Spleen (tissue), 11 donors: ENCODE data around the gene MMS22L. TPM values are rescaled to one million over a fixed set of nuclear protein-coding genes. Genes with fewer than 3 reads are reported as not detected.

ENCODE experiments used
- DNase-seq: peaks from one replicate; pipeline ENCODE4 v3.0.0-alpha.2; 2020
- H3K27ac ChIP-seq, 8 donors: fragments of 200-600 bp; sonication (generic) in 7 of 8; 1 replicate in 4 of 8; 2 replicates in 4 of 8; pipeline versions ENCODE4 v1.5.0 to v1.8.0; 2016 to 2021; ENCODE audit warnings: inconsistent platforms in 4 of 8, mild to moderate bottlenecking in 4 of 8, moderate library complexity in 1 of 8
- H3K27me3 ChIP-seq, 7 donors: fragments of 200-600 bp; sonication (generic) in 6 of 7; replicated peaks in 1 of 7; 1 replicate in 4 of 7; 2 replicates in 3 of 7; pipeline versions ENCODE4 v1.5.0 to v1.8.0; 2016 to 2021; ENCODE audit warnings: inconsistent platforms in 3 of 7, mild to moderate bottlenecking in 1 of 7
- H3K36me3 ChIP-seq, 6 donors: fragments of 200-600 bp; sonication (generic) in 5 of 6; 1 replicate in 4 of 6; 2 replicates in 2 of 6; pipeline versions ENCODE4 v1.5.0 to v1.8.0; 2016 to 2021; ENCODE audit warnings: inconsistent platforms in 2 of 6
- H3K4me1 ChIP-seq, 6 donors: fragments of 200-600 bp; sonication (generic) in 5 of 6; 1 replicate in 3 of 6; 2 replicates in 3 of 6; pipeline versions ENCODE4 v1.5.0 to v1.8.0; 2016 to 2021; ENCODE audit warnings: inconsistent platforms in 3 of 6
- H3K4me3 ChIP-seq, 8 donors: fragments of 200-600 bp; sonication (generic) in 7 of 8; 1 replicate in 4 of 8; 2 replicates in 4 of 8; pipeline versions ENCODE4 v1.5.0 to v1.8.0; 2016 to 2021; ENCODE audit warnings: inconsistent platforms in 4 of 8, mild to moderate bottlenecking in 4 of 8, moderate library complexity in 2 of 8
- H3K9me3 ChIP-seq, 8 donors: fragments of 200-600 bp; sonication (generic) in 7 of 8; 1 replicate in 4 of 8; 2 replicates in 4 of 8; pipeline versions ENCODE4 v1.5.0 to v1.8.0; 2016 to 2021; ENCODE audit warnings: inconsistent platforms in 4 of 8
- POLR2A ChIP-seq, 3 donors: fragments of 450-650 bp; IDR thresholded peaks; one replicate each; pipeline ENCODE4 v1.5.1; 2017; ENCODE audit warnings: antibody characterized with exemption in 3 of 3, mild to moderate bottlenecking in 1 of 3
- POLR2AphosphoS5 ChIP-seq, 3 donors: sonication (generic); formaldehyde crosslinking; IDR thresholded peaks; one replicate each; pipeline ENCODE4 v1.5.1; 2017; ENCODE audit warnings: antibody characterized with exemption in 3 of 3
- WGBS, 5 donors: extraction: QIAGEN DNeasy Blood & Tissue Kit in 3 of 5; methylation state at CpG; one replicate each; pipeline versions ENCODE4 v1.1.5 to v1.1.7; 2013 to 2018; 5-methylcytosine and 5-hydroxymethylcytosine counted together
- intact Hi-C: fragments of 100-400 bp; cut with DNase I; formaldehyde crosslinking; loops from one replicate; pipeline ENCODE4 v1.15.0; 2023; ENCODE audit warnings: low total_unique reads
- polyA plus RNA-seq, 3 donors: library from polyadenylated mRNA; stranded (reverse); fragments of 200-250 nt; gene quantifications; one replicate each; pipeline ENCODE4 v1.2.1, GENCODE V29; 2013
- total RNA-seq, 7 donors: library from RNA; depleted of rRNA in 3 of 7; stranded (reverse); fragments of >200 nt in 3 of 7; fragmentation: NEBNext Ultra II Directional in 4 of 7; extraction: Animal tissue kit (Norgen Biotek cat#: 25700) in 4 of 7; gene quantifications; one replicate each; pipeline versions ENCODE4 v1.1.0 to v1.2.1, GENCODE V29; 2016 to 2021
- TF ChIP-seq, protein P1 (sequence below), 11 experiments: fragments of 200-600 bp in 7 of 11; fragments of 450-650 bp in 4 of 11; sonication (generic) in 4 of 11; IDR thresholded peaks in 8 of 11; conservative IDR thresholded peaks in 3 of 11; 1 replicate in 7 of 11; 2 replicates in 4 of 11; pipeline versions ENCODE4 v1.4.0 to v1.8.0; 2016 to 2021; ENCODE audit warnings: antibody characterized with exemption in 11 of 11, inconsistent platforms in 4 of 11, mild to moderate bottlenecking in 1 of 11
- donor health status: healthy with polysubstance abuse.
- donor health status: DM: no; HTN: no; CAD: no; lungs with moderate emphysema.
- donor health status: DM: no; HTN: no; CAD: no.
- donor health status: Bipolar disorder and iron deficiency.
- donor health status: healthy.
- donor health status: DM: no; HTN: no; CAD: no.
- donor health status: DM: yes; HTN: yes; CAD: no.

Gene MMS22L
- total and polyA plus RNA-seq, 10 donors: 1.4 to 42.3 (median 12.1) TPM

- intact Hi-C loops: no loop called here
- no peak overlapping the region for H3K27ac ChIP-seq
- no peak for DNase-seq
- H3K9me3 ChIP-seq: peaks cover 0 to 8% (median 0%) of the 10 kb centered on the region in 8 donors
- WGBS, 5 donors: 97 to 98% (median 98%) methylated on average over 2 of the region's 2 CpGs
- H3K4me1 ChIP-seq: no peaks in the 10 kb centered on the region
- H3K27me3 ChIP-seq: no peaks in the 10 kb centered on the region
- peaks cover 0 to 37% (median 10%) of the 10 kb centered on the region in 6 donors for H3K36me3 ChIP-seq
- H3K4me3 ChIP-seq: no peak overlapping the region
- TF ChIP-seq POLR2A (IDR thresholded peaks at IDR 0.05): no peak
- TF ChIP-seq, protein P1, sequence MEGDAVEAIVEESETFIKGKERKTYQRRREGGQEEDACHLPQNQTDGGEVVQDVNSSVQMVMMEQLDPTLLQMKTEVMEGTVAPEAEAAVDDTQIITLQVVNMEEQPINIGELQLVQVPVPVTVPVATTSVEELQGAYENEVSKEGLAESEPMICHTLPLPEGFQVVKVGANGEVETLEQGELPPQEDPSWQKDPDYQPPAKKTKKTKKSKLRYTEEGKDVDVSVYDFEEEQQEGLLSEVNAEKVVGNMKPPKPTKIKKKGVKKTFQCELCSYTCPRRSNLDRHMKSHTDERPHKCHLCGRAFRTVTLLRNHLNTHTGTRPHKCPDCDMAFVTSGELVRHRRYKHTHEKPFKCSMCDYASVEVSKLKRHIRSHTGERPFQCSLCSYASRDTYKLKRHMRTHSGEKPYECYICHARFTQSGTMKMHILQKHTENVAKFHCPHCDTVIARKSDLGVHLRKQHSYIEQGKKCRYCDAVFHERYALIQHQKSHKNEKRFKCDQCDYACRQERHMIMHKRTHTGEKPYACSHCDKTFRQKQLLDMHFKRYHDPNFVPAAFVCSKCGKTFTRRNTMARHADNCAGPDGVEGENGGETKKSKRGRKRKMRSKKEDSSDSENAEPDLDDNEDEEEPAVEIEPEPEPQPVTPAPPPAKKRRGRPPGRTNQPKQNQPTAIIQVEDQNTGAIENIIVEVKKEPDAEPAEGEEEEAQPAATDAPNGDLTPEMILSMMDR (IDR thresholded peaks at IDR 0.05 in 8 of 11, conservative IDR thresholded peaks at IDR 0.05 in 3 of 11): no peak
- no peak for TF ChIP-seq POLR2AphosphoS5 (IDR thresholded peaks at IDR 0.05)
Measured at GRCh38 chr6:97240222-97240621, 42.8 kb downstream of the MMS22L start.

DNA sequence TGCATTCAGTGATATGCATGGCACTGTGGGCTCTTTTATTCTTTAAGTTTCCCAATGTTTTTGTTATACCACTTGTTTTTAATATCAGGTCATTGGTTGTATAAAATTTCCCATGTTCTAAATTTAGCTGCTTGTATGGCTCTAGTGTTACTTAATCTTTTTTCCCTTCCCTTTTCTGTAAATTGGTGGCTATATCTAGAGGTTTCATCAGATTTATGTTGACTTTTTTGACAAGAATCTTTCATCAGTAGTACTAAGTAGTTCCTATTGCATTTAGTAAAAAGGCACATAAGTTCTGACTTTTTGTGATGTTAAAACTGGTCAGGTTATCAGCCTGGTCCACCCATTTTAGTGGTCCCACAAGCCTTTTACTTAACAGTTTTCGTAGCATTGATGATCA, 51.1 kb downstream of the MMS22L start:
- intact Hi-C loops: no loop called here
- 95 to 100% (median 96%) methylated on average over 1 of the region's 1 CpG for WGBS, 5 donors
- H3K36me3 ChIP-seq: peaks cover 0 to 51% (median 1%) of the 10 kb centered on the region in 6 donors
- no peak for TF ChIP-seq POLR2AphosphoS5 (IDR thresholded peaks at IDR 0.05)
- no peak for TF ChIP-seq POLR2A (IDR thresholded peaks at IDR 0.05)
- TF ChIP-seq, protein P1 (IDR thresholded peaks at IDR 0.05 in 8 of 11, conservative IDR thresholded peaks at IDR 0.05 in 3 of 11): no peak
- no peaks in the 10 kb centered on the region for H3K27me3 ChIP-seq
- no peaks in the 10 kb centered on the region for H3K9me3 ChIP-seq
- no peak for DNase-seq
- no peak overlapping the region for H3K27ac ChIP-seq
- no peak overlapping the region for H3K4me3 ChIP-seq
- H3K4me1 ChIP-seq: no peaks in the 10 kb centered on the region

- Histone ChIP-seq H3K4me3 (no peak overlapping the region), H3K4me1 (no peaks in the 10 kb centered on the region), H3K36me3 (peaks cover 0 to 25% (median 0%) of the 10 kb centered on the region in 6 donors), H3K9me3 (no peaks in the 10 kb centered on the region), H3K27me3 (no peaks in the 10 kb centered on the region), H3K27ac (no peak overlapping the region)
- intact Hi-C loops: no loop called here
- no peak for DNase-seq
- whole genome bisulfite sequencing, 5 donors: 92 to 99% (median 96%) methylated on average over 2 of the region's 2 CpGs
- TF ChIP-seq, protein P1 (IDR thresholded peaks at IDR 0.05 in 8 of 11, conservative IDR thresholded peaks at IDR 0.05 in 3 of 11): no peak
- no peak for TF ChIP-seq POLR2A (IDR thresholded peaks at IDR 0.05)
- no peak for TF ChIP-seq POLR2AphosphoS5 (IDR thresholded peaks at IDR 0.05)
Measured at GRCh38 chr6:97222903-97223302, 60.1 kb downstream of the MMS22L start.

DNA sequence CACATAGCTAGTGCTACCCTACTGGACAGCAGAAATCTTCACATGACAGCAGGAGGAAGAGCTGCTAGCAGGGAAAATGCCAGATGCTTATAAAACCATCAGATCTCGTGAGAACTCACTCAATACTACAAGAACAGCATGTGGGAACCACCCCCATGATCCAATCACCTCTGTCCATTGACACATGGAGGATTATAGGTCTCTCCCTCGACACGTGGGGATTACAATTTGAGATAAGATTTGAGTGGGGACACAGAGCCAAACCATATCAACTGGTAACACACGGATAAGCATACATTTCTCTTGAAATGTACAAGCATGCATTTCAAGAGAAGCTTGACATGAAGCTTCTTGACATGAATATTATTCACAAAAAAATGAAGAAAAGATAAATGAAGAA, 64.1 kb downstream of the MMS22L start:
- Histone ChIP-seq H3K9me3 (no peaks in the 10 kb centered on the region), H3K4me3 (no peak overlapping the region), H3K4me1 (no peaks in the 10 kb centered on the region), H3K27ac (no peak overlapping the region), H3K27me3 (no peaks in the 10 kb centered on the region), H3K36me3 (no peaks in the 10 kb centered on the region)
- DNase-seq: no peak
- TF ChIP-seq, protein P1 (IDR thresholded peaks at IDR 0.05 in 8 of 11, conservative IDR thresholded peaks at IDR 0.05 in 3 of 11): no peak
- no peak for TF ChIP-seq POLR2A (IDR thresholded peaks at IDR 0.05)
- TF ChIP-seq POLR2AphosphoS5 (IDR thresholded peaks at IDR 0.05): no peak
- intact Hi-C loops: no loop called here
- 92 to 98% (median 95%) methylated on average over 4 of the region's 4 CpGs for WGBS, 5 donors
